Mucosa of descending colon (tissue), 3 donors: ENCODE data around the gene VOPP1. TPM values are rescaled to one million over a fixed set of nuclear protein-coding genes. Genes with fewer than 3 reads are reported as not detected.

Experiments
- ATAC-seq: fragments of 200-7000 bp; cut with Tn5 transposase; one replicate; pipeline ENCODE4 v1.9.1; 2020; ENCODE audit warnings: mild to moderate bottlenecking, moderate library complexity
- DNase-seq, 3 donors: peaks; one replicate each; pipeline ENCODE4 v3.0.0-alpha.2; 2020
- H3K36me3 ChIP-seq: fragments of 200-600 bp; one replicate; pipeline ENCODE4 v1.8.0; 2021; ENCODE audit warnings: low read depth, mild to moderate bottlenecking
- H3K4me1 ChIP-seq: fragments of 200-600 bp; one replicate; pipeline ENCODE4 v1.8.0; 2021; ENCODE audit warnings: low read depth, mild to moderate bottlenecking
- H3K4me3 ChIP-seq: fragments of 200-600 bp; one replicate; pipeline ENCODE4 v1.8.0; 2021; ENCODE audit warnings: mild to moderate bottlenecking
- H3K9me3 ChIP-seq: fragments of 200-600 bp; one replicate; pipeline ENCODE4 v1.8.0; 2021; ENCODE audit warnings: mild to moderate bottlenecking
- CTCF ChIP-seq: fragments of 200-600 bp; IDR thresholded peaks from one replicate; pipeline ENCODE4 v1.8.0; 2022; ENCODE audit warnings: antibody characterized with exemption, mild to moderate bottlenecking
- intact Hi-C, 2 donors: fragments of 100-400 bp; cut with DNase I in 1 of 2; cut with micrococcal nuclease in 1 of 2; formaldehyde crosslinking; loops; one replicate each; pipeline versions ENCODE4 v1.11.0 to v1.11.1; 2022; cut with DNase I, micrococcal nuclease
- total RNA-seq, 3 donors: library from RNA; stranded (reverse); fragmentation: NEBNext Ultra II Directional in 2 of 3; extraction: Animal tissue kit (Norgen Biotek cat#: 25700) in 2 of 3; gene quantifications; one replicate each; pipeline versions ENCODE4 v1.2.1 to v1.2.4, GENCODE V29; 2021 to 2023
- donor health status: DM: no; HTN: no; CAD: no; lungs with moderate emphysema.
- donor health status: DM: no; HTN: no; CAD: no.
- donor health status: DM: no; HTN: yes; CAD: no.

VOPP1 gene
- total RNA-seq, 3 donors from 2014 or later: 57.8 to 83.5 (median 75.2) TPM

- Histone ChIP-seq H3K4me1 (no peaks in the 10 kb centered on the region), H3K4me3 (no peak overlapping the region), H3K9me3 (no peaks in the 10 kb centered on the region), H3K36me3 (no peaks in the 10 kb centered on the region)
- DNase-seq (no peak), ATAC-seq (no peak)
- TF ChIP-seq CTCF: no peak
- intact Hi-C loops: no loop called here
Measured at GRCh38 chr7:55592492-55592891, 20.2 kb upstream of the VOPP1 start.

- Histone ChIP-seq H3K4me1 (no peaks in the 10 kb centered on the region), H3K4me3 (no peak overlapping the region), H3K36me3 (no peaks in the 10 kb centered on the region), H3K9me3 (no peaks in the 10 kb centered on the region)
- intact Hi-C loops: no loop called here
- no peak for ATAC-seq
- TF ChIP-seq CTCF: no peak
- no peak for DNase-seq
Measured at GRCh38 chr7:55591282-55591931, 19.1 kb upstream of the VOPP1 start.

GRCh38 chr7:55590517-55591281 is 18.4 kb upstream of the VOPP1 start:
- Histone ChIP-seq H3K4me1 (no peaks in the 10 kb centered on the region), H3K36me3 (no peaks in the 10 kb centered on the region), H3K9me3 (no peaks in the 10 kb centered on the region), H3K4me3 (no peak overlapping the region)
- intact Hi-C loops: no loop called here
- no peak for DNase-seq
- TF ChIP-seq CTCF: no peak
- ATAC-seq: no peak

GRCh38 chr7:55589905-55590304 is 17.6 kb upstream of the VOPP1 start:
- H3K9me3 ChIP-seq: no peaks in the 10 kb centered on the region
- ATAC-seq: no peak
- no peak for DNase-seq
- H3K4me3 ChIP-seq: no peak overlapping the region
- no peaks in the 10 kb centered on the region for H3K36me3 ChIP-seq
- no peaks in the 10 kb centered on the region for H3K4me1 ChIP-seq
- intact Hi-C loops: no loop called here
- no peak for TF ChIP-seq CTCF

GRCh38 chr7:55588976-55589604 is 16.8 kb upstream of the VOPP1 start:
- no peaks in the 10 kb centered on the region for H3K9me3 ChIP-seq
- H3K4me3 ChIP-seq: no peak overlapping the region
- intact Hi-C loops: no loop called here
- ATAC-seq (no peak), DNase-seq (no peak)
- H3K4me1 ChIP-seq: no peaks in the 10 kb centered on the region
- TF ChIP-seq CTCF: no peak
- H3K36me3 ChIP-seq: no peaks in the 10 kb centered on the region
